HG03280 (cell line): ENCODE data around the gene AFF1.
A peak's percentile ranks its signal among the peaks of the same experiment; 100 is the strongest.
"Not testable (repeated sequence)": the region's sequence is repeated elsewhere in the genome, so short reads cannot be mapped to it uniquely, and the experiment has no call there.

Source experiments
- ATAC-seq: cut with Tn5 transposase; IDR thresholded peaks from one replicate; pipeline ENCODE4 v1.9.1; 2021; ENCODE audit warnings: mild to moderate bottlenecking, moderate library complexity; ENCODE audit not compliant: unreplicated experiment

AFF1 gene

DNA sequence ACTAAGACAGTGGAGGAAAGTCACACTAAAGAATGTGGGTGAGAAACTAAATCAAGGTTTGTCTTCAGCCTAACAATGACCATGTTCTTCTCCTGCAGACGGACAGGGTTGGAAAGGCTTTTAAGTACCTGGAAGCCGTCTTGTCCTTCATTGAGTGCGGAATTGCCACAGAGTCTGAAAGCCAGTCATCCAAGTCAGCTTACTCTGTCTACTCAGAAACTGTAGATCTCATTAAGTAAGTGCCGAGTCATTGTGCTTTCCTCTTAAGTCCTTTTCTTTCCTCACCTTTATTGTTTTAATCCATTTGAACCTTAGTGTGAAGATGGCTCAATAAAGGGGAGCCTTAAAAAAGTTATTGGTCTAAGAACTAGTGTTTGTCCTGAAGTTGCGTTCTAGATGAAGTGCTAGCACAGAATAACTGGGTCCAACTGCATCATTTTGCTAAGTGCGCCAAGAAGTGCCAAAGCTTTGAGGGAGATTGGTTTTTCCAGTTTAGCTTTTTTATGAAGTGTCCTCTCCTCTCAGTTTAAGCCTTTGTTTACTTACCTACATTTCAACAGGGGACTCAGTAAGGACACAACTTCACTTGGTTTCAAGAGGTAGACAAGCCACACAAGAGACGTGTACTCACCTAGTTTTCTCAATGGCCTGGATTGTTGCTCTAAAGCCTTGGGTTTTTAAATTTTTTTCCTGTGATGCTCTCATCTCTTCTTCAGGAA lies 196.3 kb downstream of the AFF1 start:
- no peak for ATAC-seq

DNA sequence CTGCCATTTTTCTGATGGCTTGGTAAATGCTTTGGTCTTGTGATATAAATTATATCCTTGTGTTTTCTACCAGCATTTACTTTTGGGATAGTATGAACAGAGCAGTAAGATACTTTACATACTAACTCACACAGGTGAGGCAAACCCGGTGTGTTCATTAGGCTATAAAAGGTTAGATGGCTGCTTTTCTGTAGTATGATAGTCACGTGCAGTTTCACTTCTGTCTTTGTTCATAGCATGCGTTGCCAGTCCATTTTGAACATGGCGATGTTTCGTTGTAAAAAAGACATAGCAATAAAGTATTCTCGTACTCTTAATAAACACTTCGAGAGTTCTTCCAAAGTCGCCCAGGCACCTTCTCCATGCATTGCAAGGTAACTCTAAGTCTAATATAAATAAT lies 197.2 kb downstream of the AFF1 start:
- ATAC-seq, result no peak

DNA sequence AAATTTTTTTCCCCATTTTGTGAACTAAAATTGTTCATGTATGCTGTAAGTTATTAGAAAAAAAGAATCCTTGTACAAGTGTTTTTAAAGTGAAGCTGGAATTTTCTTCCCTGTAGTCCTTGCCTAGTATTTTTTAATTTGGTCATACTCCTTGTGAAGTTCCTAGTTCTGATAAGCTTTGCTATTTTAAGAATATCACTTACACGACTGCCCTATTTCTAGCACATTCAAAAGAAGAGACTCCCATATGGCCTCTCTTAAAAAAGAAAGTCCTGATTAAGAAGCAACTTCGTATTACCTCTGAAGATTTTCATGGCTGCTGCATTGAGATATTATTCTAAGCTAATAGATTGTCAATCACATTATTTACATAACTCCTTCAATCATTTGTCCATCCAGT lies 198.4 kb downstream of the AFF1 start:
- no peak for ATAC-seq

DNA sequence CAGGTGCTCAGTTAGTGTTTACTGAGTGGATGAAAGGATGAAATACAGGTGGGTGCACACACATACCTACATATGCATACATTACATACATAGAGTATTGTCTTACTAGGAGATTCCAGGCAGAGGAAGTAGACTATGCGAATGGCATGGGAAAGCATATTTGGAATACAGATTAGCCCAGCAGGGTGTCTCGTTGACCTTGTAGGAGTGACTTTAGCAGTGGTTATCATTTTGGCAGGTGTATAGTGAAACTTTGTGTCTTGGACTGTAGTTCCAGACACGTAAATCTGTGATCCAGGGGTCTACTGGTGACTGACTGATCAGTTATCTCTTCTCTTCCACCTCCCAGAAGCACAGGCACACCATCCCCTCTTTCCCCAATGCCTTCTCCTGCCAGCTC lies 199.3 kb downstream of the AFF1 start:
- no peak for ATAC-seq

DNA sequence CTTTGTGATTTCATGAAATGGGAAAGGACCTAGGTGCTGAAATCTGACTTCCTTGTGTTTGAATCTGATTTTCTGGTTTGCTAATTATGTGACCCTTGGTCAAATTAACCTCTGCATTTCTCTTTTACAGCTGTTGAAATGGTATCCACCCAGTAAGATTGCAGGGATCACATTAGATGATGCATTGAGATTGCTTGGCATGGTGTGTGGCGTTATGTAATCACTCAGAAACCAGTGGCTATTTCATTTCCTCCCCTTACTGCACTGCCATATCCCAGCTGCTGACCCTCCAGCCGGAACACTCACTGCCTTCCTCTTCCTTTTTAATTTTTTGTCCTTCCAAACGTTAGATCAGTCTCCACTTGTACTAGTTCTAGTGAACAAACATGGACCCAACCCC lies 206.6 kb downstream of the AFF1 start:
- ATAC-seq, result no peak

DNA sequence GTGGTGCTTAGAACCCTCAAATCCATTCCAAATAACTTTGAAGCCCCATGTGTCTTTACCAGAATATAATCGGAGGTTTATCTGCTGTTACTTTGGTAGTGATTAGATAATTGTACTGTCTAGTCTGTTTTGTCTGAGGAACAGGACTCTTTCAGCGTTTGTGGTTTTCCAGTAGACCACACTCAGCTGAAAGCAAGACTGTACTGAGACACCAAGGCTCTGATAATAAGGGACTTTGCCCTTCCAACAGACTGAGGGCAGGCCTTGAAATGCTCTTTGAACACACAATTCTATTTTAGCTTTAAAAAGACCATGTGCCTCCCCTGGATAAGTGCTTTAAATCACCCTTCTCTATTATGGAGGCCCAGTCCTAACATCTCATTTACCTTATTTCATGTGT lies 209.5 kb downstream of the AFF1 start:
- ATAC-seq, result no peak

DNA sequence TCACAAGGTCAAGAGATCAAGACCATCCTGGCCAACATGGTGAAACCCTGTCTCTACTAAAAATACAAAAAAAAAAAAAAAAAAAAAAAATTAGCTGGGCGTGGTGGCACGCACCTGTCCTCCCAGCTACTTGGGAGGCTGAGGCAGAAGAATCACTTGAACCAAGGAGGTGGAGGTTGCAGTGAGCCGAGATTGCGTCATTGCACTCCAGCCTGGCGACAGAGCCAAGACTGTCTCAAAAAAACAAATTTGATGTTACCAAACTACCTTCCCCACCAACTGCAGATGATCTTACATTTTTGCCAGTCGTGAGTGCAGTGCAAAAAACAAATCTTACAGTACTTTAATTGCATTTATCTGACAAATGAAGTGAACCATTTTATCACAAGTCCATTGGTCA lies 211.1 kb downstream of the AFF1 start:
- not testable (repeated sequence) for ATAC-seq

DNA sequence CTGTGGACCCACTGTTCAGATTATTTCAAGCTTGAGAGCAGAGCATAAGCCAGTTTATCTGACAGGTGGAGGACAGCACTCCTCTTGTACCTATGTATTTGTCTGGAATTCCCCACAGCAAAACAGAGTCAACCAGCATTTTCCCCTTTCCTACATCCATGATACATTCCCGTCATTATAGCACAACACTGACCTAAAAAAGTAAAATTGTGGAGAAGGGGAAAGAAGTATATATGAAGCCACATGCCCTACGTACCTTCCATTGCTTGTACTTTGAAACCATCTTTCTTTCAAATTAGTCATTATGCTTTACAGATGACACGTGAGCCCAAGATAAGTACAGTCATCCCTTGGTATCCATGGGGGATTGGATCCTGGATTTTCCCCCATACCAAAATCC lies 212.3 kb downstream of the AFF1 start:
- ATAC-seq, result no peak

DNA sequence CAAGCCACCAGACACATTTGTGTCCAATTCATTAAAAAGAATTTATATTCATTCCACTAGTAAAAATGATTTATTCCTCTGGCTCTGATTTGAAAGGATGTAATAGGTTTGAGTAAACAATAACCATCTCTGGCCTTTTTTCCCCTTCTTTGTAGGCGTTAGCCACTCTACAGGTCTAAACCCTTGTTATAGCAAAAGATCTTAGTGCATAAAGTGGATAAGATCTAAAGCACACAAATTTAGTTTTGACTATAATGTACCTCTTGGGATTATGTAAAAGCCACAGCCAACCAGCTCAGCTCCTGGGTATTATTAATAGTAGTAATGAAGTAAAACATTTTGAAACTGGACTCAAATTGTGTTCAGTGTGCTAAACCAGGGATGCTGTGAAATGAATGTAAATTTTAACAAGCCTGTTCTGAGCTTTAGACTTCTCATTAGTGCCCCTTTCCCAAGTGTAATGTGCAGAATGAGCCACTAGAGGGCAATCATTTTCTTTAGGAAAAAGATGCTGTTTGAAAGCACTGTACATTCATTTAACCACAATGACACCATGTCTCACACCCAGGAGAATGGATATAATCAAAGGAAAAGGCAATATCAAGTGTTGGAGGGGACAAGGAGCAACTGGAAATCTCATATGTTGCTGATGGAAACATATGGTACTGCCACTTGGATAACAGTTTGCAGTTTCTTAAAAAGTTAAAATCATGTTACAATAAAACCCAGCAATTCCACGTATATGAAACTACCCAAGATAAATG lies 215.9 kb downstream of the AFF1 start:
- peak; percentile 48 for ATAC-seq

DNA sequence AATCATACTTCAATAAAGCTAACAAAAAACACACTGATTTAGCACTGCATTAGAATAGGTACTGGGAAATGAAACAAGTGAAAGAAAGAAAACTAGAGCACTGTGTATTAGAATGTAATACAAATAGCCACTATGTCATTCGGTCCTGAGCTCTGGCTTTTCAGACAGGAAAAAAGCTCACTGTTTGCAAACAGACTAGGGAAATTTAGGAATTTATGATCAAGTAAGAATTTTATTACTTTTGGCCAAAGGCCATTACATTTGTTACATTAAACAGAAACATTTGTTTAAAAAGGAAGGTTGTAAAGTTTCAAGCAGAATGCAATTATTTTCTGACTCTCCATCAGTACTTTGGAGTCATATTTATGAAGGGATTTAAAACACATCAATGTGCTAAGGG lies 216.9 kb downstream of the AFF1 start:
- no peak for ATAC-seq

DNA sequence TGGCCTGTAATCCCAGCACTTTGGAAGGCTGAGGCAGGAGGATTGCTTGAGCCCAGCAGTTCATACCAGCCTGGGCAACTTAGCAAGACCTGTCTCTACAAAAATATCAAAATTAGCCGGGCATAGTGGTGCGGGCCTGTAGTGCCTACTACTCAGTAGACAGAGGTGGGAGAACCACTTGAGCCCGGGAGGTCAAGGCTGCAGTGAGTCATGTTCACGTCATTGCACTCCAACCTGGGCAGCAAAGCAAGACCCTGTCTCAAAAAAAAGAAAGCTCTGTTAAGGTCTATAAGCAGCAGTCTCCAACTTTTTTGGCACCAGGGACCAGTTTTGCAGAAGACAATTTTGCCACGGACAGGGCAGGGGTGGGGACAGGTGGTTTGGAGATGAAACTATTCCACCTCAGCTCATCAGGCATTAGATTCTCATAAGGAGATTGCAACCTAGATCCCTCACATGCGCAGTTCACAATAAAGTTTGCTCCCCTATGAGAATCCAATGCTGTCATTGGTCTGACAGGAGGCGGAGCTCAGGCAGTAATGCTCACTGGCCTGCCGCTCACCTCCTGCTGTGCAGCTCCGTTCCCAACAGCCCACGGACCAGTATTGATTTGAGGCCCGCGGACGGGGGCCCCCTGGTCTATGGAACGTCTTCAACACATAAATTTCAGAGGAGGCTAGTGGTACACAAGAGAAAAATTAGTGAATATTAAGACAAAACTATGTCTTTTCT lies 217.7 kb downstream of the AFF1 start:
- ATAC-seq, result no peak

DNA sequence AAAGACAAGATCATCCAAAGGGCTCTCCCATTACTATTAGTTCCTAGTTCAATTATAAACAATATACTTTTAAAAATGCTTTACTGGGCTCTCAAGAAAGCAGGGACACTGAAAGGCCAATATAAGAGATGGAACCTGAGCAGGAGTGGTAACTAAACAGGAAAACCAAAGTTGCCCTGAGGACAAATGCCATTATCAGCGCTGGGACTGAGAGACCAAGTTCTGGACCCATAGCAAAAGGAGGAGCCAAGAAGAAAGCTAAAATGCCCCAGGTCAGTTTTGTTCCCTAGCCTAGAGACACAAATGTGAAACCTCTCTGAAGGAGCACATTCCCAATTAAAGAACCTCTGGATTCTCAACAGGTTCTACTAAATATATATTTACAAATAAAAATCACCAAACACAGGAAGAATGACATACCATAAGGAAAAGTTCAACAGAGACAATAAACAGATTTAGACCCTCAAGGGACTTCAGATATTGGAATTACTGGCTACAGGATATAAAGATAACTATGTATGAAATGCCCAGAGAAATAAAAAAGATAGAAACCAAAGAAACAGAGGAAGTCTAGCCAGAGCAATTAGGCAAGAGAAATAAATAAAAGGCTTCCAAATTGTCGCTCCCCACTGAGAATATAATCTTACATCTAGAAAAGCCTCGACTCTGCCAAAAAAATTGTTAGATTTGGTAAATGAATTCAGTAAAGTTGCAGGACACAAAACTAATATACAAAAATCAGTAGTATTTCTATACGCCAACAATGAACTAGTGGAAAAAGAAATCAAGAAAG lies 218.5 kb downstream of the AFF1 start:
- ATAC-seq, result no peak

DNA sequence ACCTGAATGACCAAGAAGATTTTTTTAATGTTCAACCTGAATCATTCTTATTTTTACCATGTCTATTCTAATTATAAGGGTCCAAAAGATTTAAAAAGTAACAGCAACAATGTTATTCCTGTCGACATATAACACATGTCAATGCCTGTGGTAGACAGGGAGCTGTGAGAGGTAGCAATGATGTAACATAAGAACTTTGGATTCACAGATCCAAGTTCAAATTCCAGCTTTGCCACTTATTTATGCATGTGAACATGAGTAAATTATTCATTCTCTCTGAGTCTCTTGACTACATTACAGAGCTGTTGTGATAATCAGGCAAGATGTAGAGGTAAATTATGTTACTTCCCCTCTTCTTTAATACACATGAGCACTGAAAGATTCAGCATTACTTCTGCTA lies 231.1 kb downstream of the AFF1 start:
- ATAC-seq, result no peak

DNA sequence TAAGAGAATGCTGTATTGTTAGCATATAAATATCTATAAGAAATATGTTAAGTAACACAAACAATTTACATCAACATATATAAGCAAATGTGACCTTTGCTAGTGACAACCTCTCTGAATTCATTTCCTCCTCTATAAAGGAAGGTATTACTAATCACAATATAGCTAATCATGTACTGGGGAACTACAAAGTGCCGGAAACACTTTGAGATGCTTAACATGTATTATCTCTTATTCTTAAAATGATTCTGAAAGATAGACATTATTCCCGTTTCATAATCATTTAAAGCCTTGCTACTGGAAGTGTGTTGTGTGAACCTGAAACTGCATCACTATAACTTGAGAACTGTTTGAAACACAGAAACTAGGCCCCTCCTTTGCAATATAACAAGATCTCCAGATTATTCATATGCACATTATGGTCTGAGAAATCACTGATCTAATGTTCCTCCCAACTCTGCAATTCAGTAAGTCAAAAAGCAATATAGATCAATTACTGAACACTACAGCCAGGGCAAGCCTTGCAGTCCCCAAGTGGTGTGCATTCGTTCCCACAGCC lies 231.6 kb downstream of the AFF1 start:
- no peak for ATAC-seq

DNA sequence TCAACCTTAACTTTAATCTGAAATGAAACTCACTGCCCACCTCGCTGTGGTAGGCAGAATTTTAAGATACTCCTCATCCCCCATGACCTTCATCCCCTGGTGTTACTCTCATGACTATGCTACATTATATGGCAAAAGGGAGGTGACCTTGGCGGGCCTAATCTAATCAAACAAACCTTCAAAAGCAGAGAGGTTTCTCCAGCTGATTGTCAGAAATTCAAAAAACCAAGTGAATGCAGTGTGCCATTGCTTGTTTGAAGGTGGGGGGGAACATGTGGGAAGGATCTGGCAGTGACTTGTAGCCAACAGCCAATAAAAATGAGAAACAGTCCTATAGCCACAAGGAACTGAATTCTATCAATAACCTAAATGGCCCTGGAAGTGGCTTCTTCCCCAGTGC lies 237.1 kb downstream of the AFF1 start:
- no peak for ATAC-seq

DNA sequence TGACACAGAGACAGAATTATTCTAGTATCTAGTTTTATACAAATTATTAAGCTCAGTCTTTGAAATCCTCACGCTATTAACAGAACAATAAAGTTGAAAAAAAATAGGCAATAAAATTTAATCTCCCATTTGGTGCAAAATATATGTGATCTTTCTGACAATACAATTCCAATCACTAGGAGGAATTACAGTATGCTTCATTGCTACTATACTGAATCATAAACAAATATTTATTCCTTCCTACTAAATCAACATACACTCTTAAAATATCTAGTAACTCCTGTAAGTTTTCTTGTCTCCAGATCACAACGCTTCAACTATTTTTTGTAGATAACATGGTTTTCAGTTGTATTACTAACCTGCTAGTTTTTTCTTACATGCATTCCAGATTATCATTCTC lies 239.9 kb downstream of the AFF1 start:
- no peak for ATAC-seq

DNA sequence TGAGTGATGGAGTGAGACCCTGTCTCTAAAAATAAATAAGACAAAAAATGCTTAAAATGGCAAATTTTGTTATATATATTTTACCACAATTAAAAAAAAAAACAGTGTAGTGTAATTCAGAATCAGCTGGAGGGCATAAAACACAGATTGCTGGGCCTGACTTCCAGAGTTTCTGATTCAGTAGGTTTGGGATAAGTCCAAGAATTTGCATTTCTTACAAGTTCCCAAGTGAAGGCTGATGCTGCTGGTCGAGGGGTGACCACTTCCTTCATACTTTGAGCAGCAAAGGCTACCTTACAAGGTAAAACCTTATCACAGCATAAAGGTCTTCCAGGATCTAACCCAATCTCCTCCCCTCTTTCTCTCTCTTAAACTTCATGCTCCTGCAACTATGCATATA lies 244.9 kb downstream of the AFF1 start:
- ATAC-seq, result no peak

DNA sequence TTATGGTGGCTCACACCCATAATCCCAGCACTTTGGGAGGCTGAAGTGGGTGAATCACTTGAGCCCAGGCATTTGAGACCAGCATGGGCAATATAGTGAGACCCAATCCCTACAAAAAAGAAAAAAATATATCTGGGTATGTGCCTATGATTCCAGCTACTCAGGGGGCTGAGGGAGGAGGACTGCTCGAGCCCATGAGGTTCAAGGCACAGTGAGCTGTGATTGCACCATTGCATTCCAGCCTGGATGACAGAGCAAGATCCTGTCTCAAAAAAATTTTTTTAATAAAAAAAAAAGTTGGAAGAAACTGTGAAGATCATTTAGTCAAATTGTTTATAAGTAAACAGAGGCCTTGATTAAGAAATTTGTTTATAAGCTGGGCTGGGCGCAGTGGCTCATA lies 246.0 kb downstream of the AFF1 start:
- ATAC-seq, result no peak

DNA sequence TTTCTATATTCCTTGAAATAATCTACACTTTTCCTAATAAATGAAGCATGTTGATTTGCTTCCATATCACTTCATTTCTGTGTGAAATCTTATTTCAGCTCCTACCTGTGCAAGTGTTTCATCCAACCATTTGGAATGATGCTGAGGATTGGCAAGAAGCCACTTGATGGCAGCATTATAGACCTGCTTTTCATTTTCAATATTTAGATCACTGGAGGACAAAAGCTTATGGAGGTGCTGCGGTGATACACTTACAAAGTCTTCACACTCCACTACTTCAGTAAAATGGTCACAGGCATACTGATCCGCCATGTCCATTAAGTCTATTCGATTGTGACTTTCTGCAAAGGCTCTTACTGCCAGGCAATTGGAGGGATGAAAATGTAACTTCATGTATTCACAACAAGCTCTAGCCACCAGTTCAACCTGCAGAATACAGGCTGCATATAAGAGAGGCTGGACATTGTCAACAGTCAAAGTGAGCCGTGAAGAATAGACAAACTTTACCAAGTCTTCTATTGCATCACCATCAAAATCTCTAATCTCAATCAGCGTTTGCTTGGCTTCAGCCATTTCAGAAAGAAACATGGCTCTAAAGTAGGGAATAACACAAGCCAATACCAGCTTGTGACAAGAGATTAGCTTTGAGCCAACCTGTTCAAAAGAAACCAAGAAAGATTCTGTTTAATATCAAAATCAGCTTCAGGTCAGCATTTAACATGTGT lies 250.5 kb downstream of the AFF1 start:
- ATAC-seq, result no peak

DNA sequence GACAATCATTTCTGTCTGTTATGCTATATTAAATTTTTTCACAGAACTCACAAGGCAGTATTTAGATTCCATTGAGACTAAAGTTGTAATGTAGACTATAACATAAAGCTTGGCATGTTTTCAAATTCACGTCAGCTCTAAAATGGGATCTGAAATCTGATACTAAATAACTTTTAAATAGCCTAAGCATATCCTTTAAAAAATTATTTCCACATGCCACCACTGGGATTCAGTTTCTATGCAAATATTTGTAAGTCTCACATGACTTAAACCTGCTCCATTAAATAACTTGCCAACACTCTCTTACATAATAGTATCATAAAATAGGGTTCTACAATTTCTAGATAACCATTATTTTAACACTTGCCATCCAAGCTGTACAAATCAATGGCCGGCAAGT lies 253.2 kb downstream of the AFF1 start:
- ATAC-seq, result no peak
